Effector memory CD8-positive, alpha-beta T cell (primary cell): ENCODE measurements around the gene SHPK.

Experiments
- ATAC-seq: fragments of 150-1000 bp; cut with Tn5 transposase; replicated peaks from 2 replicates; pipeline ENCODE4 v1.10.0; 2021; ENCODE audit warnings: mild to moderate bottlenecking, moderate library complexity
- DNase-seq, 3 experiments: peaks; one replicate each; pipeline ENCODE4 v3.0.0; 2021
- H3K27ac Mint-ChIP-seq, 2 donors: one replicate each; pipeline ENCODE4 v1.8.0; 2022; ENCODE audit warnings: mild to moderate bottlenecking in 2 of 2, mixed read lengths in 2 of 2, moderate library complexity in 2 of 2
- H3K27me3 Mint-ChIP-seq, 2 donors: one replicate each; pipeline ENCODE4 v1.8.0; 2022; ENCODE audit warnings: mixed read lengths in 2 of 2
- H3K36me3 Mint-ChIP-seq: one replicate; pipeline ENCODE4 v1.8.0; 2022; ENCODE audit warnings: mild to moderate bottlenecking, moderate library complexity, mixed read lengths; ENCODE audit not compliant: insufficient read depth
- H3K4me1 Mint-ChIP-seq, 2 donors: one replicate each; pipeline ENCODE4 v1.8.0; 2022; ENCODE audit warnings: low read depth in 2 of 2, mixed read lengths in 2 of 2
- H3K4me3 Mint-ChIP-seq, 2 donors: one replicate each; pipeline ENCODE4 v1.8.0; 2022; ENCODE audit warnings: mild to moderate bottlenecking in 2 of 2, mixed read lengths in 2 of 2, moderate library complexity in 2 of 2
- H3K9me3 Mint-ChIP-seq, 2 donors: one replicate each; pipeline ENCODE4 v1.8.0; 2022; ENCODE audit warnings: mixed read lengths in 2 of 2

SHPK gene

DNA sequence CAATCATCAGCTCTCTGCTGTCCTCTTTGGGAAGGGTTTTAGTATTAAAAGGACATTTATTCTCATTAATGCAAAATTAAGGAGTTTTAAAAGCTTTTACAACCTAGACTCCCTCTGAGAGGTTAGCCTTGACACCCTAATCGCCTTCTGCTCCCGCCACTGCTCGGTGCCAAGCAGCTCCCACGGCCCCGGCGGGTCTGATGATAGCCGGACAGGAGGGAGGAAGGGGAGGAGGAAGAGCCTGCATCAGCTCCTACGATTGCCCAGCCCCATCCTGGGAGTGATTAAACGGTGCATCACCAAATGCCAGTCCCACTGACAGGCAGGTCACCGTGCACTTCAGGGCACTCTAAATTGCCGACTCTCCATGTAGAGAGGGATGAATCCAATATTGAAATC lies 8.3 kb downstream of the SHPK start:
- no peak overlapping the region for H3K4me3 Mint-ChIP-seq
- no peaks in the 10 kb centered on the region for H3K4me1 Mint-ChIP-seq
- peaks cover 28% of the 10 kb centered on the region for H3K36me3 Mint-ChIP-seq
- H3K9me3 Mint-ChIP-seq: no peaks in the 10 kb centered on the region
- ATAC-seq (no peak), DNase-seq (no peak)
- H3K27ac Mint-ChIP-seq: no peak overlapping the region
- no peaks in the 10 kb centered on the region for H3K27me3 Mint-ChIP-seq

DNA sequence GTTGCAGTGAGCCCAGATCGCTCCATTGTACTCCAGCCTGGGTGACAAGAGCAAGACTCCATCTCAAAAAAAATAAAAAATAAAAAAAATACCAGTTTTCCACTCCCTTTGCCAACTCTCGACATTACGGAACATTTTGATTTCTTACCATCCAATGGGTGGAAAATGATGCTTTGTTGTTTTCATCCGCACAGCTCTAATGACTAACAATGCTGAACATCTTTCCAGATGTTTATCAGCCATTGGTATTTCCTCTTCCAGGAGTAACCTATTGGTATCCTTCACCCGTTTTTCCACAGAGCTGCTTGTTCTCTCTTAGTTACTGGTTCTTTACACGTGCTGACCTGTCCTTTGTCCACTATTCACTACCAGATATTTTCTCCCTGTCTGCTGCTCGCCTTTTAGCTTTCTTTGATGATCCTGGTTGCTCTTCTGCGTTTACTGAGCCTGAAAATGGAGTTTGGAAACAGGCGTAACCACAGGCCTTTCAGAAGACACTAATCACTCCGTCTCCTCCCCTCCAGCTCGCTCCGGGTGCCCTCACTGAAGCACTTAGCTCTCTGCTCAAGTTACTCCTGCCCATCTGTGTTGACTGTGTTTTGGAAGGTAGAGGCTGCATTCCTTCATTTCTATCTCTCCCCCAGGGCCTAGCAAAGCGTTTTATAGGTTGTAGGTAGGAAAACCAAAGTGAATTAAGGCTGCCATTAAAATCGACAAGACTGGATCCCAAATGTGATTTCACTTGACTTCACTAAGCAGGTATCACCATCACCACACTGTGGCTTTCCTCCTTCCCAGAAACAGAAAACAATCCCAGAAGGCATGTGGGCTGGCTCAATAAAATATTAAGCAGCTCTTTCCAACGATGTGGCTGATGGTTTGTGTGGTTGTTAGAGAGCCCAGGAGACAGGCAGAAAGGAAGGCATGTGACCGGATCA lies 8.9 kb downstream of the SHPK start:
- ATAC-seq (no peak), DNase-seq (no peak)
- Mint-ChIP-seq H3K9me3 (no peaks in the 10 kb centered on the region), H3K4me3 (no peak overlapping the region), H3K36me3 (peaks cover 27% of the 10 kb centered on the region), H3K27me3 (no peaks in the 10 kb centered on the region), H3K27ac (no peak overlapping the region), H3K4me1 (no peaks in the 10 kb centered on the region)

DNA sequence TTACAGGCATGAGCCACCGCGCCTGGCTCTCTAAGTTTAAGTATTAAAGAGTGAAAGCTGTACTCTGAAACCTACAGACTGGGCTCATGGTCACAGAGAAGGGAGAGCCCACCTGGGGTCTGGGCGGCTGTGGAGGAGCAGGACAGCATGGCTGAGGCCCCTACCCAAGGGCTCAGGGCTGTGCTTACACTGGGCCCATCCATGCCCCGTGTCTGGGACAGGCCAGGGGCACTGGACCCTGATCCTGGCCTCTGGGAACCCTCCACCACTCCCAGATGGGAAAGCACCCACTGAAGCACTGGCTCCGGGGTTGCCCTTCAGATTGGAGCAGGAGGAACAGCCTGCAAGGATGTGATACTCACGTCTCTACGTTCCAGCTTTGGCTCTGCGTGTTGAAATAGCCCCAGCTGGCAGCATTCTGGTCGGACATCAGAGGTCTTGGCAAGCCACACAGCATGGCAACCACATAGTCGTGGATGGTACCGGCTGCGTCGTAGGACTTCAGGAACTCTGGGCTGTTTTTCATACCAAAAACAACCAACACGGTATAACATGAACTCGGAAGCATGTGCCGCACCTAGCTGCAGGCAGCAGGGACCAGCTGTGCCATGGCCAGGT lies 13.0 kb downstream of the SHPK start:
- ATAC-seq (no peak), DNase-seq (no peak)
- Mint-ChIP-seq H3K36me3 (peaks cover 43% of the 10 kb centered on the region), H3K4me1 (no peaks in the 10 kb centered on the region), H3K4me3 (no peak overlapping the region), H3K27ac (no peak overlapping the region), H3K9me3 (no peaks in the 10 kb centered on the region), H3K27me3 (no peaks in the 10 kb centered on the region)

DNA sequence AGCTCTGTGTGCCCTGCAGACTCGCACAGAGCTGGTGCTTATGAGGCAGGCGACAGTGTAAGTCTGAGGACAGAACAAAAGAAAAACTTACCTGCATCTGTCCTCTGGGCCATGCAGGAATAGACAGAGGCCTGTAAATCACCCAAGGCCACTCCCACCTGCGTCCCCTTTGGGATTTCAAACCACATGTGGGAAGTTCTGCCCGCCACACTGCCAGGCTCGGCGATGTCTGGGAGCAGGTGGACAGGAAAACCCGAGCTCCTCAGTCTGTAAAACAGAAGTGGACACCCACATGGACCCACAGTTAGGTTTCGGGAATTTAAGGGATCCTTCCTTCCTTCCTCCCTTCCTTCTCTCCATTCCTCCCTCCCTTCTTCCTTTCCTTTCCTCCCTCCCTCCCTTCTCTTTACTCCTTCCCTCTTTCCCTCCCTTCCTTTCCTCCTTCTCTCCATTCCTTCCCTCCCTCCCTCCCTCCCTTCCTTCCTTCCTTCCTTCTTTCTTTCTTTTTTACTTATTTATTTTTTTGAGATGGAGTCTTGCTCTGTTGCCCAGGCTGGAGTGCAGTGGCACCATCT lies 14.8 kb downstream of the SHPK start:
- H3K27me3 Mint-ChIP-seq: no peaks in the 10 kb centered on the region
- ATAC-seq (no peak), DNase-seq (no peak)
- no peak overlapping the region for H3K4me3 Mint-ChIP-seq
- H3K36me3 Mint-ChIP-seq: peaks cover 43% of the 10 kb centered on the region
- H3K4me1 Mint-ChIP-seq: no peaks in the 10 kb centered on the region
- no peaks in the 10 kb centered on the region for H3K9me3 Mint-ChIP-seq
- no peak overlapping the region for H3K27ac Mint-ChIP-seq

DNA sequence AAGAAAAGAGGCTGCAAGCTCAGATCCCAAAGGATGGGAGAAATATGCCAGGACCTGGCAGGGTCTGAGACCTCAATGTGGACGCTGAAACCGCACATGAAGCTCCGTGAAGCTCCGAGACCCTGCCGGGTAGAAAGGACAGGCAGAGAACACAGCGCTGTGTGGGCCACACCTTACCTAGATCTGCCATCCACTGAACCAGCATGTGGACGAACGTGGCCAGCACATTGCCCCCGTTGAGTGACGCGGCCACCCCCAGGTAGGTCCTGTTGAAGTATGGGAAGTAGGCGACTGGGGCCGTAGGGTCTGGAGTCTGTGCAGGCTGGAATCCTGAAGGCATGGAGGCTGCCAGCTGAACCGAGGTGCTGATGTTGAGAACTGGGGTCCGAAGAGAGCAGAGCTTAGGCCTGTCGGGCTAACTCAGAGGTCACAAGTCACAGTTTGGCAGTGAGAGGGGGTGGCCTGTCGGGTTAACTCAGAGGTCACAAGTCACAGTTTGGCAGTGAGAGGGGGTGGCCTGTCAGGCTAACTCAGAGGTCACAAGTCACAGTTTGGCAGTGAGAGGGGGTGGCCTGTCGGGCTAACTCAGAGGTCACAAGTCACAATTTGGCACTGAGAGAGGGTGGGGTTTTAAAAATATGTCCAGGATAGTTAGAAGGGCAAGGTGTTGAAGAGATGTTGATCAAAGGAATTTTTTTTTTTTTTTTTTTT lies 20.7 kb downstream of the SHPK start:
- no peaks in the 10 kb centered on the region for H3K27me3 Mint-ChIP-seq
- no peak for DNase-seq
- ATAC-seq: no peak
- H3K36me3 Mint-ChIP-seq: peaks cover 46% of the 10 kb centered on the region
- H3K9me3 Mint-ChIP-seq: no peaks in the 10 kb centered on the region
- no peaks in the 10 kb centered on the region for H3K4me1 Mint-ChIP-seq
- no peak overlapping the region for H3K4me3 Mint-ChIP-seq
- no peak overlapping the region for H3K27ac Mint-ChIP-seq

DNA sequence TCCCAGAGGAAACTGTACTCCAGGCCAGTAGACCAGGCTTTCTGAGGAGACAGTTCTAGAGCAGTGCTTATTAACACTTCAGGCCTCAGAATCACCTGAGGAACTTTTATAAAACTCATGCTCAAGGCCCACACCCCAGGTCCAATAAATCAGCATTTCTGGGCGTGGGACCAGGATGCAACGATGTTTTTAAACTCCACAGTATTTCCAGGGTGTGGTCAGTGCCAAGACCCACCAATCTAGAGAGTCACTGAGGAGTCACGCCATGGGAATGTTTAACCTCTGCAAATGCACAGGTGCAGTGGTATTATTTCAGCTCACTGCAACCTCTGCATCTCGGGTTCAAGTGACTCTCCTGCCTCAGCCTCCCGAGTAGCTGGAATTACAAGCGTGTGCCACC lies 22.9 kb downstream of the SHPK start:
- DNase-seq: no peak
- no peaks in the 10 kb centered on the region for H3K9me3 Mint-ChIP-seq
- no peak for ATAC-seq
- H3K27me3 Mint-ChIP-seq: no peaks in the 10 kb centered on the region
- H3K4me3 Mint-ChIP-seq: no peak overlapping the region
- peaks cover 28% of the 10 kb centered on the region for H3K36me3 Mint-ChIP-seq
- no peak overlapping the region for H3K27ac Mint-ChIP-seq
- no peaks in the 10 kb centered on the region for H3K4me1 Mint-ChIP-seq

DNA sequence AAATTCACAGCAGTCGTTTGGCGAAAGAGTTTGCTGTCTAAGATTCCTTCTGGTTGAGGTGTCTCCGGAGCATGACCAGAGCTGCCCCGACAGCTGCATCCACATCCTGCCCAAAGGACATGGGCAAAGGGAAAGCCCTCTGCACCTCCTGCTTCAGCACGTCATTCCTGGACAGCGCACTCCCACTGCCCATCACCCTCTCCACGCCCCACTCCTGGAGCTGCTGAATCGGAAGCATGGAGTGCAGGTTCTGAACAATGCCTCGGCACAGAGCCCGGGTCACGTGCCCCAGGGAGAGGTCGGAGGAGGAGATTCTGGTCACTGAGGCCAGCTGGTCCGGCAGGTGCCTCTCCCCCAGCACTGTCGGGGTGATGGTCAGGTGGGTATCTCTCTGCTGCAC lies 25.5 kb downstream of the SHPK start:
- Mint-ChIP-seq H3K36me3 (peaks cover 30% of the 10 kb centered on the region), H3K27me3 (no peaks in the 10 kb centered on the region), H3K27ac (no peak overlapping the region), H3K4me3 (no peak overlapping the region), H3K9me3 (no peaks in the 10 kb centered on the region), H3K4me1 (no peaks in the 10 kb centered on the region)
- no peak for DNase-seq
- ATAC-seq: no peak

DNA sequence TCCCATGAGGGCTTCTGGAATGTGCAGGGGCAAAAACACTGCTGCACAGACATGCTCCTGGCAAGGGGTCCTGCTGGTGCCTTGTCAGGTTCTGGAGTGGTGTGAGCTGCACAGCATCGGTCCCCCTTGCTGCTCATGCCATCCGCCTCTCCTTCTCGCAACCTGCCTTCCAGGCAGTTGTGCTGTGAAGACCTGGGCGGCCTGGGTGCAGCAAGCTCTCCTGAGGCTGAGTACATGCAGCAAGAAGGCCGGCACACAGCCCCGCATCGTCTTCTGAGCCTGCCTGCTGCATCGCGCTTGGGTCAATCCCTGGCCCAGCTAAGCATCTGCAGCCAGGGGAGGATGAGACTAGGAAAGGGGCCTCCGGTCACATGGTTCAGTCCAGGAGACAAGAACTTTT lies 26.4 kb downstream of the SHPK start:
- no peaks in the 10 kb centered on the region for H3K27me3 Mint-ChIP-seq
- ATAC-seq (no peak), DNase-seq (no peak)
- no peaks in the 10 kb centered on the region for H3K9me3 Mint-ChIP-seq
- no peak overlapping the region for H3K27ac Mint-ChIP-seq
- no peak overlapping the region for H3K4me3 Mint-ChIP-seq
- no peaks in the 10 kb centered on the region for H3K4me1 Mint-ChIP-seq
- H3K36me3 Mint-ChIP-seq: peaks cover 26% of the 10 kb centered on the region

DNA sequence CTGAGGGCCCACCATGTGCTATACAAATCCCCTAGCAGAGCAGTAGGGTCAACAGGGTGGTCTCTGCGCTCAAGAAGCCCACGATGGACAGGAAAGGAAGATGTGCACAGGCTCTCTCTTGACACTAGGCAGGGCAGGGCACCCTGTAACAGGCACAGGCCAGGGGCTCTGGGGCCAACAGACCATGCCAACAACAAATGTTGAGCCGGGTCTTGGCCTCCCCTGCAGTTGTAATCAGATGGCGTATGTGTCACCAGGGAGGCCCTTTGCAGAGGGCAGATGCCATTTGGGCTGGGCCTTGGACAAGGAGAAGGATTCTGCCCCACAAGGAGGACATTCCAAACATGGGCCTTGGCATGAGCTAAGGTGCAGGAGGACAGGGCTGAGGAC lies 32.2 kb downstream of the SHPK start:
- Mint-ChIP-seq H3K9me3 (no peaks in the 10 kb centered on the region), H3K4me1 (peaks cover 0 to 2% of the 10 kb centered on the region in 2 donors), H3K27me3 (no peaks in the 10 kb centered on the region), H3K27ac (no peak overlapping the region), H3K4me3 (no peak overlapping the region), H3K36me3 (peaks cover 12% of the 10 kb centered on the region)
- DNase-seq: no peak
- no peak for ATAC-seq

DNA sequence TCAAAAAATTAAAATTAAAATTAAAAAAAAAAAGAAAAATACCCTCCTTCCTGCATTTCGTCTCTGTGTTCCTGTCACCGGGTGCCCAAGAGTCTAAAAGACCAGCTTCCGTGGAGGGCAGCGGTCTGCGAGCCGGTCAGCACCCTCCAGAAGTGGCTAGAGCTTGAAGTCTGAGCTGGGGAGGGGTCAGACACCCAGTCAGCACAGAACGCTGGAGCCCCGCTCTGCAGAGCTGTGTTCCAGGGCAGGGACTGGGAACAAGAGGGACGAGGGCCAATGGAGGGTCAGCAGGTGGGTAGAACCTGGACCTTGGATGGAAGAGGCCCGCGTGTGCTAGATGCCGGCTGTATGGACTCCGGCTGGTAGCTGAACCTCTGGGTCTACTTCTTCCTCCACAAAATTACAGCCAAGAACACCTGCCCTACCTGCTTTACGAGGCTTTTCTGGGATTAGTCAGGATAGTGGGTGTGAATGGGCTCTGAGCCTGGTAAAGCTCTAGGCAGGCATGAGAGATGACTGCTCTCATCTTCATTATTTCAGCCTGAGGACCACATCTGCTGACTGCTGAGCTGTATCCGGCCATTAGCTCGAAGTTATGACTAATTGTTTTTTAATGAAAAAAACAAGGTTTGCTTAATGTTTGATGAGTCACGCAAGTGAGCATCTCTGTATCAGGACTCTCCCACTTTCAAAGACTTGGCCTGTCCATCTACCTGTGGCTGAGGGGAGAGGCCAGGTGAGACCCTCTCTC lies 32.8 kb downstream of the SHPK start:
- Mint-ChIP-seq H3K27ac (no peak overlapping the region), H3K27me3 (no peaks in the 10 kb centered on the region), H3K4me3 (no peak overlapping the region), H3K36me3 (peaks cover 11% of the 10 kb centered on the region), H3K9me3 (no peaks in the 10 kb centered on the region), H3K4me1 (peaks cover 0 to 2% of the 10 kb centered on the region in 2 donors)
- ATAC-seq (no peak), DNase-seq (no peak)

DNA sequence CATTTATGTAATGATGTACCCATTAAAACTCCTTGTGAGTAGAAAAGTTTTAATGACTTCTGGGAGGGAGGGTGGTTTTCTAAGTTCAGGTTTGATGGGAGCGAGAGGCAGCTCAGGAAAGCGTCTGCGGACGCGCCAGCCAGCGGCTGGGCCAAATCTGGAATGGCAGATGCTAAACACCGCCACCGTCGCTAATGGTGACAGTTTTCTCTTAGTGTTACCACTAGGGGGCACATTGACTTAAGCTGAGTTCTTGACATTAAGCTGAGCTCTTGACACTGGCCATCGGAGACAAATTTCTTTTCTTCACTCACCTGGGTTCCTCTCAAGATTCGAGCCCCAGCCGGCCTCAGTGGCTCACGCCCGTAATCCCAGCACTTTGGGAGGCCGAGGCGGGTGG lies 33.6 kb downstream of the SHPK start:
- Mint-ChIP-seq H3K27me3 (no peaks in the 10 kb centered on the region), H3K36me3 (peaks cover 3% of the 10 kb centered on the region), H3K4me3 (no peak overlapping the region), H3K27ac (no peak overlapping the region), H3K4me1 (peaks cover 0 to 5% of the 10 kb centered on the region in 2 donors), H3K9me3 (no peaks in the 10 kb centered on the region)
- peak in 1 of 3 experiments; percentile 5 for DNase-seq
- ATAC-seq: no peak

DNA sequence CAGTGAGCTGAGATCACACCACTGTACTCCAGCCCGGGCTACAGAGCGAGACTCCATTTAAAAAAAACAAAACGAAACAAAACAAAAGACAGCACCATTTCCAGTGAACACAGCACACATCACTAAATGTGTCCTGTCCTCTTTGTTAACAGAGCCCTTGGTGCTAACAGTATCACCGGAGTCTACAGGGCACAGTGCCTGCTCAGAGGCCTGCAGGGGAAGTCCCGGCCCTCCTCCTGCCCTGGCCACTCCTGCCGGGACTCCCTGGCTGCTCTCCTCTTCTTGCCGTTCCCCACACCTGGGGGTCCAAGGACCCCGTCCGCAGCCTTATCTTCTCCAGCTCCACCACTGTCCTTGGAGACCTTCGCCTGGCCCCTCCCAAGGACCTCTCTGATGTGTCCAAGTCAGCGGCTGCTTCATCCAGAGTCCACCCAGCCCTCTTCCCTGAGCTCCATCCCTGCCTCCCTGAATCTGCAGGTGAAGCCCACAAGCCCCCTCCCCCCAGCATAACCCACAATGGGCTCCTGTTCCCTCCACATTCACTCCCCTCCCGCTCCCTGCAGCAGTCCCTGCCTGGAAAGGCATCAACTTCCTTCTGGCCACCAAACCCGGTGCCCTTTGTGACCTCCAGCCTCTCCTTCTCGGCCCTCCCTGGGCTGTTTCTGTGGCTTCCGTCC lies 35.4 kb downstream of the SHPK start:
- no peak for ATAC-seq
- no peaks in the 10 kb centered on the region for H3K9me3 Mint-ChIP-seq
- peaks cover 0 to 5% of the 10 kb centered on the region in 2 donors for H3K4me1 Mint-ChIP-seq

More for the DNA sequence above, 35.4 kb downstream of the SHPK start:
- no peak overlapping the region for H3K4me3 Mint-ChIP-seq
- DNase-seq: no peak
- H3K36me3 Mint-ChIP-seq: no peaks in the 10 kb centered on the region
- H3K27me3 Mint-ChIP-seq: no peaks in the 10 kb centered on the region
- no peak overlapping the region for H3K27ac Mint-ChIP-seq
